HFF-Myc (cell line): ENCODE measurements around the gene ARHGEF12.

Experiments
- DNase-seq: peaks from one replicate; pipeline ENCODE4 v3.0.0-alpha.2; 2011; ENCODE audit warnings: low read depth; ENCODE audit errors: extremely low read depth
- H3K4me3 ChIP-seq: replicated peaks from 2 replicates; pipeline ENCODE4 v1.5.1; 2011; ENCODE audit warnings: low read depth, mild to moderate bottlenecking, control low read depth, low read length
- TF ChIP-seq, protein P1 (sequence below): IDR thresholded peaks from 2 replicates; pipeline ENCODE4 v1.5.1; 2012; ENCODE audit warnings: mild to moderate bottlenecking, low read depth, low read length, control low read depth; ENCODE audit errors: missing control alignments

Gene ARHGEF12, protein sequence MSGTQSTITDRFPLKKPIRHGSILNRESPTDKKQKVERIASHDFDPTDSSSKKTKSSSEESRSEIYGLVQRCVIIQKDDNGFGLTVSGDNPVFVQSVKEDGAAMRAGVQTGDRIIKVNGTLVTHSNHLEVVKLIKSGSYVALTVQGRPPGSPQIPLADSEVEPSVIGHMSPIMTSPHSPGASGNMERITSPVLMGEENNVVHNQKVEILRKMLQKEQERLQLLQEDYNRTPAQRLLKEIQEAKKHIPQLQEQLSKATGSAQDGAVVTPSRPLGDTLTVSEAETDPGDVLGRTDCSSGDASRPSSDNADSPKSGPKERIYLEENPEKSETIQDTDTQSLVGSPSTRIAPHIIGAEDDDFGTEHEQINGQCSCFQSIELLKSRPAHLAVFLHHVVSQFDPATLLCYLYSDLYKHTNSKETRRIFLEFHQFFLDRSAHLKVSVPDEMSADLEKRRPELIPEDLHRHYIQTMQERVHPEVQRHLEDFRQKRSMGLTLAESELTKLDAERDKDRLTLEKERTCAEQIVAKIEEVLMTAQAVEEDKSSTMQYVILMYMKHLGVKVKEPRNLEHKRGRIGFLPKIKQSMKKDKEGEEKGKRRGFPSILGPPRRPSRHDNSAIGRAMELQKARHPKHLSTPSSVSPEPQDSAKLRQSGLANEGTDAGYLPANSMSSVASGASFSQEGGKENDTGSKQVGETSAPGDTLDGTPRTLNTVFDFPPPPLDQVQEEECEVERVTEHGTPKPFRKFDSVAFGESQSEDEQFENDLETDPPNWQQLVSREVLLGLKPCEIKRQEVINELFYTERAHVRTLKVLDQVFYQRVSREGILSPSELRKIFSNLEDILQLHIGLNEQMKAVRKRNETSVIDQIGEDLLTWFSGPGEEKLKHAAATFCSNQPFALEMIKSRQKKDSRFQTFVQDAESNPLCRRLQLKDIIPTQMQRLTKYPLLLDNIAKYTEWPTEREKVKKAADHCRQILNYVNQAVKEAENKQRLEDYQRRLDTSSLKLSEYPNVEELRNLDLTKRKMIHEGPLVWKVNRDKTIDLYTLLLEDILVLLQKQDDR (N-terminal part only)

GRCh38 chr11:120335908-120336640, at the start of gene ARHGEF12:
Gene ARHGEF12 (plus strand): TSS chr11:120336413. CDS start chr11:120337244, 831 bp downstream.
- TF ChIP-seq, protein P1, sequence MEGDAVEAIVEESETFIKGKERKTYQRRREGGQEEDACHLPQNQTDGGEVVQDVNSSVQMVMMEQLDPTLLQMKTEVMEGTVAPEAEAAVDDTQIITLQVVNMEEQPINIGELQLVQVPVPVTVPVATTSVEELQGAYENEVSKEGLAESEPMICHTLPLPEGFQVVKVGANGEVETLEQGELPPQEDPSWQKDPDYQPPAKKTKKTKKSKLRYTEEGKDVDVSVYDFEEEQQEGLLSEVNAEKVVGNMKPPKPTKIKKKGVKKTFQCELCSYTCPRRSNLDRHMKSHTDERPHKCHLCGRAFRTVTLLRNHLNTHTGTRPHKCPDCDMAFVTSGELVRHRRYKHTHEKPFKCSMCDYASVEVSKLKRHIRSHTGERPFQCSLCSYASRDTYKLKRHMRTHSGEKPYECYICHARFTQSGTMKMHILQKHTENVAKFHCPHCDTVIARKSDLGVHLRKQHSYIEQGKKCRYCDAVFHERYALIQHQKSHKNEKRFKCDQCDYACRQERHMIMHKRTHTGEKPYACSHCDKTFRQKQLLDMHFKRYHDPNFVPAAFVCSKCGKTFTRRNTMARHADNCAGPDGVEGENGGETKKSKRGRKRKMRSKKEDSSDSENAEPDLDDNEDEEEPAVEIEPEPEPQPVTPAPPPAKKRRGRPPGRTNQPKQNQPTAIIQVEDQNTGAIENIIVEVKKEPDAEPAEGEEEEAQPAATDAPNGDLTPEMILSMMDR: peak; percentile 35
- peak within 1 kb of the TSS; percentile 93 for H3K4me3 ChIP-seq
- DNase-seq: peak; percentile 82

DNA sequence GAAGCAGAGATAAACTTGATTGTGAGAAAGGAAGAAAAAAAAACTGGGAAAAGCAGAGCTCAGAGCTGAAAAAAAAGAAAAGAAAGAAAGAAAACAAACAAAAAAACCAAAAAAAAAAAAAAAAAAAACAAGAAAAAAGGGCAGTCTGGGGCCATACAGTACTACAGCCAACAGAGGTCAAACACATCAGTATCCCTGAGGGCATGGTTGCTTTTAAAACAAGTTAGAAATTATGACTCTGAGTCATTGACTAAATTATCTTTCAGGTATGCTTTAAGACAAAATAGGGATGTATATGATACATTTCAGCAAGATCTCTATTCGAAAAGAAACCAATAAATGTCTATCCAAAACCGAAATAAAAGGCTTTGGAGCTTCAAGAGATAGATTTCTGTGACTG, 48.2 kb upstream of the ARHGEF12 start:
- no peak overlapping the region for H3K4me3 ChIP-seq
- no peak for DNase-seq
- TF ChIP-seq, protein P1: no peak

DNA sequence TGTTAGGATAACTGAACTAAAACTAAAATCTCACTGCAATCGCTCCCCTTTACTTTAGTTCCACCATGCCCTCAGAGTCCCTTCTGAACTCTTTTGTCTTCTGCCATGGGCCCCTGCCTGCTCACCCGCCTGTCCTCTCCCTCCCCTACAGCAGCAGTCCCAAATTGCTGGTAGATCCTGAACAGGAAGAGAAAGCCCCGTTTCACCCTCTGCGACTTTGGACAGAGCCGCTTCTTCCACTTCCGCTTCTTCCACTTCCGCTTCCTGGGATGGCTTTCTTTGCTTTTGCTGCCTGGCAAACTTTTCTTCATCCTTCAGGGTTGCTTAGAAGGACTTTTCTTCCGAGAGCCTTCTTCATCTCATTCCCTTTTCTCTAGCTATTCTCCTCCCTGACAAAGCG, 46.8 kb upstream of the ARHGEF12 start:
- no peak for DNase-seq
- H3K4me3 ChIP-seq: no peak overlapping the region
- TF ChIP-seq, protein P1: no peak

- TF ChIP-seq, protein P1: no peak
- no peak for DNase-seq
- no peak overlapping the region for H3K4me3 ChIP-seq
Measured at GRCh38 chr11:120290956-120291355, 45.3 kb upstream of the ARHGEF12 start.

- TF ChIP-seq, protein P1: no peak
- no peak overlapping the region for H3K4me3 ChIP-seq
- no peak for DNase-seq
Measured at GRCh38 chr11:120293038-120293800, 43.0 kb upstream of the ARHGEF12 start.
